ENCODE results near the gene CEACAM20. TPM values are rescaled to one million over a fixed set of nuclear protein-coding genes. Genes with fewer than 3 reads are reported as not detected.

The CEACAM20 gene
- total and polyA plus RNA-seq, 2 of the 13 experiments (the other 11 are each of a cell fraction or from before 2014, with no cell fraction given) = 0.04 TPM; not detected in 1

- ChIA-PET POLR2A (no interaction called here), CTCF (ENCODE audit: low intra/inter-chr PET ratio, low total read pairs) (no interaction called here)
- Histone ChIP-seq H3K4me1 (ENCODE audit: insufficient read depth, low read length) (peaks cover 13% of the 10 kb centered on the region), H3K79me2 (ENCODE audit: insufficient read depth, low read length) (no peaks in the 10 kb centered on the region), H3K4me3 (replicated peaks in 1 of 3; ENCODE audit: insufficient read depth in 1 of 3, low read depth in 2 of 3, low read length in 3 of 3) (no peak overlapping the region), H3K27ac (ENCODE audit: extremely low read length, insufficient read depth, low read length) (no peak overlapping the region), H3K27me3 (ENCODE audit: control insufficient read depth in 1 of 2, insufficient read depth in 2 of 2, low read length in 2 of 2) (peaks cover 0 to 4% of the 10 kb centered on the region in 2 experiments; a peak in 1 of 5 replicates), H4K20me1 (ENCODE audit: insufficient read depth, low read length) (no peaks in the 10 kb centered on the region), H3K9ac (ENCODE audit: insufficient read depth, low read depth, low read length) (no peak overlapping the region), H3K9me3 (ENCODE audit: low read length) (no peaks in the 10 kb centered on the region), H3K4me2 (ENCODE audit: low read depth, low read length) (no peak overlapping the region), H2AFZ (ENCODE audit: low read length) (no peak overlapping the region), H3K36me3 (replicated peaks in 1 of 2; ENCODE audit: control insufficient read depth in 1 of 2, insufficient read depth in 2 of 2, low read length in 2 of 2) (no peaks in the 10 kb centered on the region)
- TF ChIP-seq ZNF772 (CRISPR knock-in tag; IDR thresholded peaks at IDR 0.05) (no peak), TCF7 (IDR thresholded peaks at IDR 0.05; ENCODE audit: low read depth) (no peak), ADNP (CRISPR knock-in tag; IDR thresholded peaks at IDR 0.05) (no peak), THYN1 (CRISPR knock-in tag; IDR thresholded peaks at IDR 0.05; ENCODE audit: borderline replicate concordance, low read depth) (no peak), SIX1 (CRISPR knock-in tag; IDR thresholded peaks at IDR 0.05; ENCODE audit: borderline replicate concordance) (no peak), ZNF292 (CRISPR knock-in tag; IDR thresholded peaks at IDR 0.05; ENCODE audit: borderline replicate concordance, low read depth) (no peak), ZNF776 (CRISPR knock-in tag; IDR thresholded peaks at IDR 0.05) (no peak), DMAP1 (CRISPR knock-in tag; IDR thresholded peaks at IDR 0.05) (no peak), ZNF17 (CRISPR knock-in tag; IDR thresholded peaks at IDR 0.05) (no peak), FOSL2 (CRISPR knock-in tag; IDR thresholded peaks at IDR 0.05) (no peak), ZFY (CRISPR knock-in tag; IDR thresholded peaks at IDR 0.05) (no peak), ZNF607 (CRISPR knock-in tag; IDR thresholded peaks at IDR 0.05; ENCODE audit: borderline replicate concordance) (no peak), SRY (CRISPR knock-in tag; IDR thresholded peaks at IDR 0.05) (no peak), ARNT (IDR thresholded peaks at IDR 0.05) (no peak)
- TF ChIP-seq, protein P1, sequence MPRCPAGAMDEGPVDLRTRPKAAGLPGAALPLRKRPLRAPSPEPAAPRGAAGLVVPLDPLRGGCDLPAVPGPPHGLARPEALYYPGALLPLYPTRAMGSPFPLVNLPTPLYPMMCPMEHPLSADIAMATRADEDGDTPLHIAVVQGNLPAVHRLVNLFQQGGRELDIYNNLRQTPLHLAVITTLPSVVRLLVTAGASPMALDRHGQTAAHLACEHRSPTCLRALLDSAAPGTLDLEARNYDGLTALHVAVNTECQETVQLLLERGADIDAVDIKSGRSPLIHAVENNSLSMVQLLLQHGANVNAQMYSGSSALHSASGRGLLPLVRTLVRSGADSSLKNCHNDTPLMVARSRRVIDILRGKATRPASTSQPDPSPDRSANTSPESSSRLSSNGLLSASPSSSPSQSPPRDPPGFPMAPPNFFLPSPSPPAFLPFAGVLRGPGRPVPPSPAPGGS (CRISPR knock-in tag; IDR thresholded peaks at IDR 0.05) = no peak
- 41% methylated on average over 5 of the region's 6 CpGs for WGBS (ENCODE audit: low lambda C conversion rate)
- FAIRE-seq (no peak), DNase-seq (ENCODE audit: low spot score) (no peak), ATAC-seq (no peak)
- intact Hi-C loops (cut with micrococcal nuclease; ENCODE audit: unreplicated experiment) (no loop called here), in situ Hi-C loops (cut with HindIII; ENCODE audit: extremely low pct_ligation_motif_present, low pct_unique_long_range_greater_than_20kb) (no loop called here)
- BruUV-seq (replicated peaks) = no TSS peak
These were observed 1.3 kb upstream of the CEACAM20 start for GRCh38 chr19:44530777-44531176.

All from HepG2 (cell line).